NB4 (cell line): Measurements from ENCODE around the gene LRIT2.

Source experiments
- CTCF ChIP-seq: IDR thresholded peaks from one replicate; pipeline ENCODE4 v1.5.1; 2012; ENCODE audit warnings: low read depth, low read length
- MAX ChIP-seq: IDR thresholded peaks from 2 replicates; pipeline ENCODE4 v1.6.1; 2011; ENCODE audit warnings: low read depth, low read length
- POLR2A ChIP-seq: IDR thresholded peaks from 2 replicates; pipeline ENCODE4 v1.6.1; 2011; ENCODE audit warnings: mild to moderate bottlenecking; ENCODE audit not compliant: insufficient read length; ENCODE audit errors: extremely low read depth

GRCh38 chr10:84194424-84195043 lies 30.8 kb downstream of the LRIT2 start, which contains the start of gene CDHR1:
- TF ChIP-seq CTCF (no peak), MAX (no peak), POLR2A (no peak)
